HepG2 (cell line): ENCODE data around the gene KIF13A. TPM values are rescaled to one million over a fixed set of nuclear protein-coding genes. Genes with fewer than 3 reads are reported as not detected.

Experiments
- ARNT2 ChIP-seq: sonication (generic); formaldehyde crosslinking; IDR thresholded peaks from 2 replicates; pipeline ENCODE4 v1.8.0; 2022; ENCODE audit warnings: mild to moderate bottlenecking, low read depth, missing genetic modification reagents, moderate library complexity
- CCAR2 ChIP-seq: fragments of 200-400 bp; formaldehyde crosslinking; optimal IDR thresholded peaks from 2 replicates; pipeline ENCODE3; 2018; ENCODE audit warnings: low read depth, mild to moderate bottlenecking, low read length, moderate library complexity
- GATAD1 ChIP-seq: IDR thresholded peaks from 2 replicates; pipeline ENCODE4 v1.6.1; 2016; ENCODE audit warnings: missing genetic modification reagents, missing compliant biosample characterization
- HMG20A ChIP-seq: IDR thresholded peaks from 2 replicates; pipeline ENCODE4 v1.6.1; 2016; ENCODE audit warnings: borderline replicate concordance
- HNF4G ChIP-seq, 2 experiments: sonication (generic) in 1 of 2; formaldehyde crosslinking in 1 of 2; IDR thresholded peaks; 2 replicates each; pipeline versions ENCODE4 v1.4.0 to v1.6.1; 2011 to 2020; ENCODE audit warnings: borderline replicate concordance in 2 of 2, low read depth in 2 of 2, mild to moderate bottlenecking in 2 of 2, low read length in 1 of 2, missing genetic modification reagents in 1 of 2, moderate library complexity in 1 of 2
- ISL2 ChIP-seq: sonication (generic); formaldehyde crosslinking; IDR thresholded peaks from 2 replicates; pipeline ENCODE4 v1.5.0; 2020; ENCODE audit warnings: missing genetic modification reagents
- MAFF ChIP-seq: IDR thresholded peaks from 2 replicates; pipeline ENCODE4 v1.6.1; 2011; ENCODE audit warnings: low read depth, low read length, improper control_type of control experiment
- NR2F2 ChIP-seq: IDR thresholded peaks from 2 replicates; pipeline ENCODE4 v1.6.1; 2012; ENCODE audit warnings: low read depth, inconsistent platforms, borderline replicate concordance
- RXRB ChIP-seq: IDR thresholded peaks from 2 replicates; pipeline ENCODE4 v1.6.1; 2016; ENCODE audit warnings: borderline replicate concordance, missing genetic modification reagents, missing compliant biosample characterization
- SUZ12 ChIP-seq: fragments of 150-350 bp; IDR thresholded peaks from 2 replicates; pipeline ENCODE4 v1.6.1; 2014; ENCODE audit warnings: low read depth, low read length
- TBX2 ChIP-seq: sonication (generic); formaldehyde crosslinking; IDR thresholded peaks from 2 replicates; pipeline ENCODE4 v1.5.0; 2020; ENCODE audit warnings: missing genetic modification reagents, mild to moderate bottlenecking, borderline replicate concordance
- ZEB1 ChIP-seq: IDR thresholded peaks from 2 replicates; pipeline ENCODE4 v1.6.1; 2012; ENCODE audit warnings: mild to moderate bottlenecking, low read depth, inconsistent platforms; ENCODE audit not compliant: insufficient replicate concordance
- ZNF557 ChIP-seq: sonication (generic); formaldehyde crosslinking; IDR thresholded peaks from 2 replicates; pipeline ENCODE4 v1.4.0; 2020; ENCODE audit warnings: missing genetic modification reagents
- ZNF598 ChIP-seq: sonication (generic); formaldehyde crosslinking; IDR thresholded peaks from 2 replicates; pipeline ENCODE4 v1.5.1; 2020; ENCODE audit warnings: mild to moderate bottlenecking, missing genetic modification reagents, borderline replicate concordance
- ZNF614 ChIP-seq: IDR thresholded peaks from 2 replicates; pipeline ENCODE4 v1.6.1; 2018; ENCODE audit warnings: missing biosample characterization, missing genetic modification reagents, inconsistent platforms, borderline replicate concordance
- ZNF619 ChIP-seq: sonication (generic); formaldehyde crosslinking; IDR thresholded peaks from 2 replicates; pipeline ENCODE4 v1.4.0; 2020; ENCODE audit warnings: mild to moderate bottlenecking, missing genetic modification reagents
- polyA plus RNA-seq, 8 experiments: library from polyadenylated mRNA; depleted of rRNA in 3 of 8; stranded (reverse) in 7 of 8; unstranded in 1 of 8; fragments of >200 nt; fragmentation: Illumina TruSeq in 4 of 8; extraction: Trizol in 4 of 8; gene quantifications; 2 replicates each; pipeline versions ENCODE4 v1.2.1 to v1.2.3, GENCODE V29; 2011 to 2016; ENCODE audit warnings: low read depth in 4 of 8, missing spikeins in 1 of 8, mixed read lengths in 1 of 8; ENCODE audit not compliant: insufficient read depth in 1 of 8
- total RNA-seq, 5 experiments: library from RNA; depleted of rRNA; stranded (reverse); fragments of >200 nt; fragmentation: Illumina TruSeq; extraction: Trizol; gene quantifications; 2 replicates each; pipeline ENCODE4 v1.2.3, GENCODE V29; 2016; ENCODE audit warnings: low read depth in 1 of 5
- TF ChIP-seq, protein P1 (sequence below): sonication (generic); formaldehyde crosslinking; IDR thresholded peaks from 2 replicates; pipeline ENCODE4 v1.4.0; 2020; ENCODE audit warnings: missing genetic modification reagents
- TF ChIP-seq, protein P2 (sequence below): sonication (generic); formaldehyde crosslinking; IDR thresholded peaks from 2 replicates; pipeline ENCODE4 v1.5.1; 2020; ENCODE audit warnings: mild to moderate bottlenecking, moderate library complexity, missing genetic modification reagents
- TF ChIP-seq, protein P3 (sequence below): sonication (generic); formaldehyde crosslinking; conservative IDR thresholded peaks from 2 replicates; pipeline ENCODE4 v1.8.1; 2023; ENCODE audit warnings: missing genetic modification reagents

The KIF13A gene
- total and polyA plus RNA-seq, 2 of the 13 experiments (the other 11 are each of a cell fraction or from before 2014, with no cell fraction given), result 21.1 to 37.2 TPM

DNA sequence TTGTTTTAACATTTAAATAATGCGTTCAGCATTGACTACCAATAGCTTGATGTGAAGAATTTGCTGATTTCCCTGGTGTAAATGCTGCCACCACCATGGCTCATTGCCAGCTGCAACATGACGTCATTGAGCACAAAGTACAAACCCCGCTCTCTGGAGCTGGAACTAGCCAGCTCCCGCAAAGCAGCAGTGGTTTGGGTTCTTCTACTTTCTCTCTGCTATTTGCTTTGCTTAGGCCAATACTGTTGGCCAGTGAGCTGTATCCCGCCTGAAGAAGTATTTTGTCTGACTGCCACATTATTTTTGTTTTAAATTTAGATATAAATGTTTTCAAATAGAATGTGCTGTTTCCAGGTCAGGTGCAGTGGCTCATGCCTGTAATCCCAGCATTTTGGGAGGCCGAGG is 47.4 kb upstream of the KIF13A start (continued):
- TF ChIP-seq, protein P1, sequence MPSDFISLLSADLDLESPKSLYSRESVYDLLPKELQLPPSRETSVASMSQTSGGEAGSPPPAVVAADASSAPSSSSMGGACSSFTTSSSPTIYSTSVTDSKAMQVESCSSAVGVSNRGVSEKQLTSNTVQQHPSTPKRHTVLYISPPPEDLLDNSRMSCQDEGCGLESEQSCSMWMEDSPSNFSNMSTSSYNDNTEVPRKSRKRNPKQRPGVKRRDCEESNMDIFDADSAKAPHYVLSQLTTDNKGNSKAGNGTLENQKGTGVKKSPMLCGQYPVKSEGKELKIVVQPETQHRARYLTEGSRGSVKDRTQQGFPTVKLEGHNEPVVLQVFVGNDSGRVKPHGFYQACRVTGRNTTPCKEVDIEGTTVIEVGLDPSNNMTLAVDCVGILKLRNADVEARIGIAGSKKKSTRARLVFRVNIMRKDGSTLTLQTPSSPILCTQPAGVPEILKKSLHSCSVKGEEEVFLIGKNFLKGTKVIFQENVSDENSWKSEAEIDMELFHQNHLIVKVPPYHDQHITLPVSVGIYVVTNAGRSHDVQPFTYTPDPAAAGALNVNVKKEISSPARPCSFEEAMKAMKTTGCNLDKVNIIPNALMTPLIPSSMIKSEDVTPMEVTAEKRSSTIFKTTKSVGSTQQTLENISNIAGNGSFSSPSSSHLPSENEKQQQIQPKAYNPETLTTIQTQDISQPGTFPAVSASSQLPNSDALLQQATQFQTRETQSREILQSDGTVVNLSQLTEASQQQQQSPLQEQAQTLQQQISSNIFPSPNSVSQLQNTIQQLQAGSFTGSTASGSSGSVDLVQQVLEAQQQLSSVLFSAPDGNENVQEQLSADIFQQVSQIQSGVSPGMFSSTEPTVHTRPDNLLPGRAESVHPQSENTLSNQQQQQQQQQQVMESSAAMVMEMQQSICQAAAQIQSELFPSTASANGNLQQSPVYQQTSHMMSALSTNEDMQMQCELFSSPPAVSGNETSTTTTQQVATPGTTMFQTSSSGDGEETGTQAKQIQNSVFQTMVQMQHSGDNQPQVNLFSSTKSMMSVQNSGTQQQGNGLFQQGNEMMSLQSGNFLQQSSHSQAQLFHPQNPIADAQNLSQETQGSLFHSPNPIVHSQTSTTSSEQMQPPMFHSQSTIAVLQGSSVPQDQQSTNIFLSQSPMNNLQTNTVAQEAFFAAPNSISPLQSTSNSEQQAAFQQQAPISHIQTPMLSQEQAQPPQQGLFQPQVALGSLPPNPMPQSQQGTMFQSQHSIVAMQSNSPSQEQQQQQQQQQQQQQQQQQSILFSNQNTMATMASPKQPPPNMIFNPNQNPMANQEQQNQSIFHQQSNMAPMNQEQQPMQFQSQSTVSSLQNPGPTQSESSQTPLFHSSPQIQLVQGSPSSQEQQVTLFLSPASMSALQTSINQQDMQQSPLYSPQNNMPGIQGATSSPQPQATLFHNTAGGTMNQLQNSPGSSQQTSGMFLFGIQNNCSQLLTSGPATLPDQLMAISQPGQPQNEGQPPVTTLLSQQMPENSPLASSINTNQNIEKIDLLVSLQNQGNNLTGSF (CRISPR knock-in tag), result no peak
- TF ChIP-seq ARNT2 (CRISPR knock-in tag), result no peak
- TF ChIP-seq, protein P2, sequence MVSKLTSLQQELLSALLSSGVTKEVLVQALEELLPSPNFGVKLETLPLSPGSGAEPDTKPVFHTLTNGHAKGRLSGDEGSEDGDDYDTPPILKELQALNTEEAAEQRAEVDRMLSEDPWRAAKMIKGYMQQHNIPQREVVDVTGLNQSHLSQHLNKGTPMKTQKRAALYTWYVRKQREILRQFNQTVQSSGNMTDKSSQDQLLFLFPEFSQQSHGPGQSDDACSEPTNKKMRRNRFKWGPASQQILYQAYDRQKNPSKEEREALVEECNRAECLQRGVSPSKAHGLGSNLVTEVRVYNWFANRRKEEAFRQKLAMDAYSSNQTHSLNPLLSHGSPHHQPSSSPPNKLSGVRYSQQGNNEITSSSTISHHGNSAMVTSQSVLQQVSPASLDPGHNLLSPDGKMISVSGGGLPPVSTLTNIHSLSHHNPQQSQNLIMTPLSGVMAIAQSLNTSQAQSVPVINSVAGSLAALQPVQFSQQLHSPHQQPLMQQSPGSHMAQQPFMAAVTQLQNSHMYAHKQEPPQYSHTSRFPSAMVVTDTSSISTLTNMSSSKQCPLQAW (CRISPR knock-in tag), result 0 out of 2 replicates have a peak, but pooled peaks have one; percentile 17
- peak; percentile 37; the same call in 1 of the 2 replicates for TF ChIP-seq TBX2 (CRISPR knock-in tag)
- peak; percentile 74 for TF ChIP-seq HNF4G (IDR thresholded peaks at IDR 0.05; ENCODE audit: borderline replicate concordance, low read depth, low read length)
- peak; percentile 28; the same call in 1 of the 2 replicates for TF ChIP-seq HNF4G (CRISPR knock-in tag; IDR thresholded peaks at IDR 0.05; ENCODE audit: borderline replicate concordance, low read depth)
- peak; percentile 72 for TF ChIP-seq MAFF
- no peak for TF ChIP-seq ZEB1
- no peak for TF ChIP-seq NR2F2
- TF ChIP-seq ISL2 (CRISPR knock-in tag), result 0 out of 2 replicates have a peak, but pooled peaks have one; percentile 34
- peak; percentile 37; the same call in 1 of the 2 replicates for TF ChIP-seq RXRB (CRISPR knock-in tag)
- 0 out of 2 replicates have a peak, but pooled peaks have one; percentile 61 for TF ChIP-seq HMG20A (CRISPR knock-in tag)
- no peak for TF ChIP-seq ZNF598 (CRISPR knock-in tag)
- TF ChIP-seq ZNF614 (CRISPR knock-in tag), result peak; percentile 35; the same call in 1 of the 2 replicates
- TF ChIP-seq SUZ12, result no peak
- TF ChIP-seq ZNF557, result no peak
- TF ChIP-seq GATAD1 (CRISPR knock-in tag), result no peak
- no peak for TF ChIP-seq CCAR2
- TF ChIP-seq, protein P3, sequence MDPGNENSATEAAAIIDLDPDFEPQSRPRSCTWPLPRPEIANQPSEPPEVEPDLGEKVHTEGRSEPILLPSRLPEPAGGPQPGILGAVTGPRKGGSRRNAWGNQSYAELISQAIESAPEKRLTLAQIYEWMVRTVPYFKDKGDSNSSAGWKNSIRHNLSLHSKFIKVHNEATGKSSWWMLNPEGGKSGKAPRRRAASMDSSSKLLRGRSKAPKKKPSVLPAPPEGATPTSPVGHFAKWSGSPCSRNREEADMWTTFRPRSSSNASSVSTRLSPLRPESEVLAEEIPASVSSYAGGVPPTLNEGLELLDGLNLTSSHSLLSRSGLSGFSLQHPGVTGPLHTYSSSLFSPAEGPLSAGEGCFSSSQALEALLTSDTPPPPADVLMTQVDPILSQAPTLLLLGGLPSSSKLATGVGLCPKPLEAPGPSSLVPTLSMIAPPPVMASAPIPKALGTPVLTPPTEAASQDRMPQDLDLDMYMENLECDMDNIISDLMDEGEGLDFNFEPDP, result no peak
- no peak for TF ChIP-seq ZNF619 (CRISPR knock-in tag)
